ENCODE results near the gene ABCC4.

The ABCC4 gene

GRCh38 chr13:95221971-95222732 lies 79.1 kb downstream of the ABCC4 start:
- H3K4me3 ChIP-seq (ENCODE audit: low read depth, low read length), result no peak overlapping the region
- no peak for TF ChIP-seq CTCF (IDR thresholded peaks at IDR 0.05; ENCODE audit: low read depth, low read length)

- no peak for TF ChIP-seq CTCF (IDR thresholded peaks at IDR 0.05; ENCODE audit: low read depth, low read length)
- no peak overlapping the region for H3K4me3 ChIP-seq (ENCODE audit: low read depth, low read length)
Measured at GRCh38 chr13:95220611-95221010, 80.6 kb downstream of the ABCC4 start.

- TF ChIP-seq CTCF (IDR thresholded peaks at IDR 0.05; ENCODE audit: low read depth, low read length), result no peak
- no peak overlapping the region for H3K4me3 ChIP-seq (ENCODE audit: low read depth, low read length)
Measured at GRCh38 chr13:95217920-95218830, 83.1 kb downstream of the ABCC4 start.

- TF ChIP-seq CTCF (IDR thresholded peaks at IDR 0.05; ENCODE audit: low read depth, low read length), result no peak
- no peak overlapping the region for H3K4me3 ChIP-seq (ENCODE audit: low read depth, low read length)
Measured at GRCh38 chr13:95216182-95216581, 85.1 kb downstream of the ABCC4 start.

- no peak overlapping the region for H3K4me3 ChIP-seq (ENCODE audit: low read depth, low read length)
- no peak for TF ChIP-seq CTCF (IDR thresholded peaks at IDR 0.05; ENCODE audit: low read depth, low read length)
Measured at GRCh38 chr13:95212983-95213850, 88.0 kb downstream of the ABCC4 start.

- TF ChIP-seq CTCF (IDR thresholded peaks at IDR 0.05; ENCODE audit: low read depth, low read length), result no peak
Measured at GRCh38 chr13:95209109-95209508, 92.1 kb downstream of the ABCC4 start.

More at GRCh38 chr13:95209109-95209508, 92.1 kb downstream of the ABCC4 start:
- no peak overlapping the region for H3K4me3 ChIP-seq (ENCODE audit: low read depth, low read length)
